22Rv1 (cell line): Measurements from ENCODE around the gene BAG3.

Source experiments
- CTCF ChIP-seq: fragments of 450-650 bp; IDR thresholded peaks from 2 replicates; pipeline ENCODE4 v1.5.1; 2017; ENCODE audit warnings: mild to moderate bottlenecking
- ZFX ChIP-seq: fragments of 450-650 bp; IDR thresholded peaks from 2 replicates; pipeline ENCODE4 v1.6.1; 2017; ENCODE audit warnings: antibody characterized with exemption, borderline replicate concordance

- TF ChIP-seq CTCF: peak; percentile 40; the same call in 1 of the 2 replicates
- no peak for TF ChIP-seq ZFX
These were observed 6.9 kb upstream of the BAG3 start for GRCh38 chr10:119644205-119644814.
